HG03060 (cell line): ENCODE data around the gene ROM1.
"Not testable (repeated sequence)": the region's sequence is repeated elsewhere in the genome, so short reads cannot be mapped to it uniquely, and the experiment has no call there.

Experiments used
- ATAC-seq: cut with Tn5 transposase; IDR thresholded peaks from one replicate; pipeline ENCODE4 v1.9.1; 2021; ENCODE audit warnings: low read depth, moderate number of reproducible peaks; ENCODE audit not compliant: unreplicated experiment

Gene ROM1

GRCh38 chr11:62581735-62582134 lies 31.3 kb upstream of the ROM1 start:
- ATAC-seq = not testable (repeated sequence)

GRCh38 chr11:62585356-62585755 lies 27.7 kb upstream of the ROM1 start:
- ATAC-seq = not testable (repeated sequence)

DNA sequence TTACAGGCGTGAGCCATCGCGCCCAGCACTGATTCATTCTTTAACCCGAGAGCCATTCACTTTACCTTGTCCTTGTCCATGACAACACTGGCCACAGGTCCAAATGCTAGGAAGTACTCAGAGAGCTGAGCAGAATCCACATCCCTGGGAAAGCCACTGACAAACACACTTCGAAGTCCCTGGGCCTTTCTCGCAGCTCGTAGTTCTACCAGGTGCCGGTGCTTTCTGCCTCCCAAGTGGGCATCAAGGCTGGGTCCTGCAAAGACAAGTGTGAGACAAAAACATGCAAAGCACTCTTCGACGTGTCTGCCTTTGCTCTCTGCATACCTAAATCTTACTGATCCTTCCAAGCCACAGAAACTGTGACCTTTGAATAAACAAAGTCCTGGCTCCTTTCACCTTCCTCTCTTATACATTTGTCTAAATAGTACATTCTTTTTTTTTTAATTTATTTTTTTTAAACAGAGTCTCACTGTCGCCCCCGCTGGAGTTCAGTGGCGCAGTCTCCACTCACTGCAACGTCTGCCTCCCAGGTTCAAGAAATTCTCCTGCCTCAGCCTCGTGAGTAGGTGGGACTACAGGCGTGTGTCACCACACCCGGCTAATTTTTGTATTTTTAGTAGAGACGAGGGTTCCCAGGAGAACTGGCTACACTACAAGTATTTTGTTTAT lies 24.0 kb upstream of the ROM1 start:
- ATAC-seq = no peak

GRCh38 chr11:62591448-62592145 lies 21.5 kb upstream of the ROM1 start, which contains the start of gene TUT1:
Gene TUT1, minus strand, starts transcription at chr11:62591523. Its CDS starts 38 bp downstream, at chr11:62591485.
- ATAC-seq = peak; percentile 88

DNA sequence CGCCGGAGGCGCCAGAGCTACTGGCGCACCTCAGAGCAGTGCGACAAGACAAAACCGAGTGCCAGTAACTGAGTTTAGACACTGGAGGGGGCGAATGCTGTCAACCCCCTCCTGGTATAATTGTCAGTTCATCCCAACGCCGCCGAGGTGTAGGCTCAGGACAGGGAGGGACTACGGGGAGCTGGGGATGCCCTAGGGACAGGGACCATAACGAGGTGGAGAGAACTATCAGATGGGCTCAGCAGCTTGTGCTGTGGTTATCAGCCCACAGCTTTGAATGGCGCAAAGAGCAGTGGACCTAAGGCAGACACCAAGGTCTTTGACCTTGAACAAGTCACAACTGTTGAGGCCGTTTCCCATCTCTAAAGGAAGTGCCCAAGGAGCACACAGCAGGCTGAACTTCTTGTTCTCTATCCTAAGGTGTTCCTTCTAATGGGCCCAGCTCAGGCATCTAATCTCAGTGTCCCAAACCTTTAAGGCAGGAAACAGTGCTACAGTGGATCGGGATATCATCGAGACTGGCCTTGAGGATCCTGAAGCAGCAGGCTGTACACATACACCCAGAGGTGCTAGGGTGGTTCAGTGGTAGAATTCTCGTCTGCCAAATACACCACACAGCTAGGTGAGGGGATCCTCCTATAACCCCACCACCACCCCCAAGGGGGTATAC lies 20.8 kb upstream of the ROM1 start:
- ATAC-seq = no peak

DNA sequence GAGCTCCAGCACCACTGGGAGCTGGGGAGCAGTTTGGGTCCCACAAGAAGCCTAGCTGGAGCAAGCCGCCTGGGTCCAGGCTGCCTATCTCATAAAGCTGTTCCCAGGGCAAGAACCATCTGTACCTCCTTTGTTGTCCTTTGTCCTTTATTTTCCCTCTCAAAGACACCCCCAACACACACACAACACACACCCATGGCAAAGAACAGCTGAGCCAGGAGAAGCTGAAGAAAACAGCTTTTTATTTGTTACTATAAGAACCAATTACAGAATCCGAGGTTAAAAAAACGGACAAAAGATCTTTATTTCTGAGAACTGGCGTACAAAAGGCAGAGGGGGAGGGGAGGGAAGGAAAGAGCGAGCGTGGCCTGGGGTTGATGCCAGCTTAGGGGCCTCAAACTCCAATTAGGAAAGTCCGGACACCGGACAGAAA lies 20.1 kb upstream of the ROM1 start:
- ATAC-seq = no peak

- no peak for ATAC-seq
Observed at GRCh38 chr11:62593434-62594044, 19.5 kb upstream of the ROM1 start.

DNA sequence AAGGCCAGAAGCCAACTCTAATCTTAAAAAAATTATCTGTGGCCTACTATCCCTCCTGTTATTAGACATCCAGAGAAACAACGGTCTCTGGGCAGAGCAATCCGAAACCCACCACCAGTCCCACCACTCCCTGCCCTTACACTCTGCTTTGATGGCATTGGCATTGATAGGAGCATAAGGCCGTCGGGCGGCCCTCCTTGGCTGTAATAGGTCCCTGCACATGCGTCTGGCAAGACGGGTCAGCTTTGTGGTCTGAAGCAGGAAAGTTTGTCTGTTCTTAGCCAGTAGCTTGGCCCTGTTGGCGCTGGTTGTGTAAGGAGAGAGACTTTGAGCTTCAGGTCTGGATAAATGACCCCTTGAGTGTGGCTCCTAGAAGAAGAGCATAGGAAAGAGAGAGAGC lies 17.9 kb upstream of the ROM1 start:
- no peak for ATAC-seq

- peak; percentile 35 for ATAC-seq
Observed at GRCh38 chr11:62599069-62599696, 13.9 kb upstream of the ROM1 start.

GRCh38 chr11:62599901-62600300 lies 13.2 kb upstream of the ROM1 start:
- no peak for ATAC-seq

DNA sequence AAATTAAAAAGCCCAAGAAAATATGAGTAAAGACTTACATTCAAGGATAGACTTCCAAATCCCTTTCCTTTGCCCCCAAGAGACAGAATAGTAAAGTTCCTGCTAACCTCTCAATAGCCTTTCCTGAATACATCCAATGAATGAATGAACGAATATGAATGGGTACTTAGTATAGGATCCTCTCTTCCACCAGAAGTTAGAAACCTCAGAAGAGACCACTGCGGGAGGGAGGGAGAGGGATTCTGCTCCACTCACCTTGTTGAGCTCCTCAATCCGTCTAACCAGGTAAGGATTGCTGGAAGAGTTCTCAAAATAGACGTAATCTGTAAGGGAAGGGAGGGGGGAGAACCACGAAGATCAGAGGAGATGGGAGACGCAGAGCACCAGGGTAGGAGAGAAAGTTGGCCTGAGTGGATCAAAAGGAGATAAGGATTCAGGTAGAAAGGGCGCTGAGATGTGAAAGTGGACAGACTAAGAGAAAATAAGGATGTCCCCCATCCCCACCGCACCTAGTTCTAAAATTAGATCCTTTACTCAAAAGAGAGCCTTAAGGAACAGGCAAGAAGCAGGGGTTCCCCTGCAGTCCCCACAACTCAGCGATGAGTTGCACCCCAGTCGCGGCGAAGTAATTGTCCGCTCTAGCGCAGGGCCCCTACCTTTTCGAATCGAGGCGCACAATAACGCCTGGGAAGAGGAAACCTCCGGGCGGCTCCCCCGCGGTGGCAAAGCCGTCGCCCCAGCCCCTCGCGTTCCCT lies 12.5 kb upstream of the ROM1 start:
- ATAC-seq = no peak

DNA sequence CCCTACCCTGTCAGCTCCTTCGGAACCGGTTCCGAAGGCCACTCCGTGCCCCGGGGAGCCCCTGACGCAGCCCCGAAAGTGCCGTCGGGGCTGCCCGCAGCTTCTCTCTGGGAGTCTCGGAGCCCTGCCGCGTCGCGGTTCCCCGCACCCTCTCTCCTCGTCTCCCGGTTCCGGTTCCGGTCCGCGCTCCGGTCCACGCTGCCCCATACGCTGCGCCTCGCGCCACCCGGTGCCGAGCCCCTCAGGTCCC lies 12.0 kb upstream of the ROM1 start:
- no peak for ATAC-seq

GRCh38 chr11:62601372-62602140 lies 11.5 kb upstream of the ROM1 start, which contains the start of gene MTA2:
Gene MTA2, minus strand, starts transcription at chr11:62601865. Its CDS starts 415 bp downstream, at chr11:62601450.
- ATAC-seq = peak; percentile 66

GRCh38 chr11:62602141-62603071 lies 10.7 kb upstream of the ROM1 start:
- no peak for ATAC-seq

DNA sequence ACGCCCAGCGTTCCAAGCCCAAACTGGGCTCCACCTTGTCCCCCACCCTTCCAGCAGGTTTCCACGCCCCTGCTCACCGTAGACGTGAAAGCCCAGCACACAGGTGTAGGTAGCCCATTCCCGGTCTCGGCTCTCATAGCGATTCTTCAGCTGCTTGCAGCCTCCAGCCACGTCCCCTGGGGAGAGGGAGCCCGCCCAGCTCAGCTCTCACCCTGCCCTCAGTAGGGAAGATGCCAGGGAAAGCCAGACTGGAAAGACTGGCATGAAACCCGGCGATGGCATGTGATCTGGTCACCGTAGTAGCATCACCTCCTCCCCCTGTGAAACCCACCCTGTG lies 10.0 kb upstream of the ROM1 start:
- ATAC-seq = no peak

GRCh38 chr11:62603776-62604299 lies 9.2 kb upstream of the ROM1 start:
- ATAC-seq = no peak

DNA sequence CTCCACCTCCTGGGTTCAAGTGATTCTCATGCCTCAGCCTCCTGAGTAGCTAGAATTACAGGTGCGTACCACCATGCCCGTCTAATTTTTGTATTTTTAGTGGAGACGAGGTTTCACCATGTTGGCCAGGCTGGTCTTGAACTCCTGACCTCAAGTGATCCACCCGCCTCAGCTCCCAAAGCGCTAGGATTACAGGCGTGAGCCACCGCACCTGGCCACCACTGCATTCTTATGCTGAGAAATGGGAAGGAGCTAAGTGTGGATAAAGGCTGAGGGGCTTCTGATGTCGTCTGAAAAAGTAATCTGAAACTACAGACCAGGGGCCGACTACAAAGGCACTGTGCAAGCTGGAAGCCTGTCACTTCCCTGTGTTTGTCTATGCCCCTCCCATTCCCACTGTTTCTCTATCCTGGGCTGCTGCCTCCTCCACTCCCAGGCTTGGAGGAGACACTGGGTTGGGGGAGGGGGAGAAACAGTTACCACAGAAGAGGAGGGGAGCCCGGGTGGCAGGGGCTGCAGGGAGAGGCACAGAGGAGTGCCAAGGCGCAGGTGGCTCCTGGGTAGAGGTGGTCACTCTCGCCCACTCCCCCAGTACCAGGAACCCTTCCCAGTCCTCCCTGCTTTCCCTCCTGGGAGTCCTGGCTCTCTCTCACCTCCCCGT lies 8.5 kb upstream of the ROM1 start:
- no peak for ATAC-seq

DNA sequence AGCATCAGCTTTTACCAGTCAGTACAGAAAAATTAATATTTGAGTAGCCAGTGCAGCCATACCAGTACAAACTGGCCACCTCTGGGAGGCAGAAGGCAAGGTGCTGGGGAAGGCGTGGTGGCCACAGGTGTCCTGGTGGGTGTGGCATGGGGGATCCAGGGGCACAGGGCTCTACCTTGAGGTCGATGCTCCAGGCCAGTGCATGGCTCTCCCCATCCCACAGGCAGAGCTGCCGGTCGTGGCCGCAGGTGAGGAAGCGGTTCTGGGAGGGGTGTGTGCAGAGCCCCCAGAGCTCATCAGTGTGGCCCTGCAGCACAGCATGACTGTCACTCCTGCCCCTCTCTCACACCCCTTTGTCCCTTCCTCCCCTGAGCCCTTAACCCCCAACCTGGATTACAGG lies 7.6 kb upstream of the ROM1 start:
- no peak for ATAC-seq
